ENCODE data around the gene BAZ2B.

DNA sequence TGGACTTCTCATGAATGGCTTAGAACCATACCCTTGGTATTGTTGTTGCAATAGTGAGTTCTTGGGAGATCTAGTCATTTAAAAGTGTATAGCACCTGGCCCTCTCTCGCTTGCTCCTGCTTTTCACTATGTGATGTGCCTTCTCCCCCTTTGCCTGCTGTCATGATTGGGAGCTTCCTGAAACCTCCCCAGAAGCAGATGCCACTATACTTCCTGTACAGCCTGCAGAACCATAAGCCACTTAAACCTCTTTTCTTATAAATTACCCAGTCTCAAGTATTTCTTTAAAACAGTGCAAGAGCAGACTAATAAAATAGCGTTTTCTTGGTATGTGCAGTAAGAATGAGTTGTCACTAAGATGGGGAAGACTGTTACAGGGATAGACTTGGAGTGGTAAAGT lies 31.6 kb downstream of the BAZ2B start:
- TF ChIP-seq POLR2AphosphoS5 (IDR thresholded peaks at IDR 0.05; ENCODE audit: low read depth, low read length) (no peak), ZNF274 (IDR thresholded peaks at IDR 0.05; ENCODE audit: low read depth, low read length) (no peak)
